HUES48 (cell line): ENCODE results near the gene GBE1.

Source experiments
- H3K27ac ChIP-seq: one replicate; pipeline ENCODE4 v1.7.0; 2013; ENCODE audit warnings: low read depth, low read length, inconsistent platforms
- H3K27me3 ChIP-seq: 2 replicates; pipeline ENCODE4 v1.6.1; 2013; ENCODE audit warnings: mild to moderate bottlenecking, low read length; ENCODE audit not compliant: control insufficient read depth, insufficient read depth
- H3K36me3 ChIP-seq: 2 replicates; pipeline ENCODE4 v1.6.1; 2013; ENCODE audit warnings: low read length; ENCODE audit not compliant: control insufficient read depth, insufficient read depth
- H3K4me1 ChIP-seq: 2 replicates; pipeline ENCODE4 v1.6.1; 2013; ENCODE audit warnings: mild to moderate bottlenecking, low read length; ENCODE audit not compliant: control insufficient read depth, insufficient read depth
- H3K4me3 ChIP-seq: 2 replicates; pipeline ENCODE4 v1.5.1; 2013; ENCODE audit warnings: mild to moderate bottlenecking, low read depth, low read length
- H3K9ac ChIP-seq: 2 replicates; pipeline ENCODE4 v1.6.1; 2013; ENCODE audit warnings: mild to moderate bottlenecking, low read depth, low read length, moderate library complexity
- H3K9me3 ChIP-seq: 2 replicates; pipeline ENCODE4 v1.6.1; 2013; ENCODE audit warnings: low read length; ENCODE audit not compliant: control insufficient read depth, insufficient read depth

The GBE1 gene

DNA sequence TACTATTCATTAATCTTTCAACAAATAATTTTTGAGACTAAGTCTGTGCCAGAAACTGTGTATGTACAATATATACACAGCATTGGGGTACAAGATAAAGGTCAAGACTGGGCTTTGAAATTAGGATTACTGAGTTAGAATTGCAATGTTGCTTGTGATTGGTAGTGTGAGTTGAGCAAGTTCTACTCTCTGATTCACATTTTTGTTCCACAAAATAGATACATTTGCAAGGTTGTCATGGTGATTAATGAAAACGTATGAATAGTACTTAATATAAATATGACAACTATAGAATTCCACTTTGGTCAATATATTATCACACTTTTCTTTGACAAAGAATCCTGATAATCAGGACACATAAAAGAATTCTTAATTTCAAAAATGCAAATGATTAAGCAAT is 314.6 kb downstream of the GBE1 start:
- Histone ChIP-seq H3K9me3 (no peaks in the 10 kb centered on the region), H3K27me3 (no peaks in the 10 kb centered on the region), H3K9ac (no peak overlapping the region), H3K36me3 (no peaks in the 10 kb centered on the region), H3K27ac (no peak overlapping the region), H3K4me1 (no peaks in the 10 kb centered on the region; the same call in 1 of the 2 replicates), H3K4me3 (no peak overlapping the region)

DNA sequence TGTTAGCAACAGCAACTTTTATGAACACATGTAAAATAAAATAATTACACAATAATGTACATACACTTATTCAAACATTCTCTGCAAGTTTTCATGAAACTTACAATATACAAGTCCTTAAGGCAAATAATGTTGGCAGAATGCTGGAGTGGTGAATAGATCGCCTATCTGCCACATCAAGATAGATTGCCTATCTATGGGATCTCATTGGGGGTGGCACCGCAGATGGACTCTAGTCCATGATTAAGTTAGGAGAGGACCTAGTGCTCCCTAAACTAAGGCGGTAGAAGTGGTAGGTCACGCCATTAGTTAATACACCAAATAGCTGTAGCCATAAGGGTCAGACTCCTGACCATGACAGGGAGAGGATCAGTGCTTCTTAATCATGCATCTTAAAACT is 315.7 kb downstream of the GBE1 start:
- H3K4me1 ChIP-seq = no peaks in the 10 kb centered on the region; the same call in 1 of the 2 replicates
- H3K27ac ChIP-seq = no peak overlapping the region
- H3K9ac ChIP-seq = no peak overlapping the region
- no peak overlapping the region for H3K4me3 ChIP-seq
- H3K9me3 ChIP-seq = no peaks in the 10 kb centered on the region; the same call in 1 of the 2 replicates
- no peaks in the 10 kb centered on the region for H3K36me3 ChIP-seq
- no peaks in the 10 kb centered on the region for H3K27me3 ChIP-seq

DNA sequence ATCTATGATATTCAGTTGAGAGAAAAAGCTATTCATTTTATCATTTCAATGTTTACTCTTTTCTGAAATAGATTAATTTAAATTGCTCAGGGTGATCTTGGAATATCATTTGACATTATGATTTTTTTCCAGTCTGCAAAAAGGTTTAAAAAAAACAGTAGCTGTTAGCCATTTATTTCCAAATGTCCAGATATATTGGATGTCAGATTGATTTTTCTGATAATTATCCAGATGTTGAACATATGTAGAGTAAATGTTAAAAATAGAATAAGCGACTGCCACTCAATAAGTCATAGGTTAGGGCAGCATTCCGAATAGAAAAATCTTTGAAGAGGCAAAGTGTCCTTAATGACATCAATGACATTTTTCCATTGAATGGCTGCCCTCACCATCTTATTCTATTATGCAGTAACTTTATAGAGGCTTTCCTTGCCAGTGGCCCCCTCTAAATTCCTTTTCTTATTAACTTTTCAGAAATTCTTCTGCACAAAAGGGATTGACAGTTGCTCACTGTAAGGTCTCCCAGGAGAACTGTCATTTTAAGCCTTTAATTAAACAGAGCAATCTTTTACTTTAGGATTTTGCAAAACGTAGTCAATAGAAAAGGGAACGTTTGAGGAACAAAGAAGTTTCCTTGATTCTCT is 316.5 kb downstream of the GBE1 start:
- Histone ChIP-seq H3K4me1 (no peaks in the 10 kb centered on the region; the same call in 1 of the 2 replicates), H3K27me3 (no peaks in the 10 kb centered on the region)

DNA sequence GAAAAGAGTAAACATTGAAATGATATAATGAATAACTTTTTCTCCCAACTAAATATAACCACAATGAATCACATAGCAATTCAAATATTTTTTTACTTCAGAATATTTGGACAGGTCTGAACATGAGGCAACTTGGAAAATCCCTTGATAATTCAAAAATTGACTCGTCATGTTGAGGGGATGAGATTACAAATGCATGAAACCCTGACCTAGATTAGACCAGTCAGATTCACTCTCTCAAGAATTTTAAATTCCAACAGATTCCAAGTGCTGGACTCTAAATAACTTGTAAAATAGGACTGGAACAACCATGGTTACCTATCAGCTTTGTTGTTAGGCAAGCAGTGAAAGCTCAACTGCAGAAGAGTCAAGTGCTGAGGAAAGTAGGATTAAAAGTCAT is 317.5 kb downstream of the GBE1 start:
- Histone ChIP-seq H3K27me3 (no peaks in the 10 kb centered on the region), H3K4me3 (no peak overlapping the region), H3K36me3 (no peaks in the 10 kb centered on the region), H3K27ac (no peak overlapping the region), H3K9ac (no peak overlapping the region), H3K4me1 (no peaks in the 10 kb centered on the region; the same call in 1 of the 2 replicates), H3K9me3 (no peaks in the 10 kb centered on the region; the same call in 1 of the 2 replicates)

More for the DNA sequence above, 316.5 kb downstream of the GBE1 start:
- H3K9me3 ChIP-seq = no peaks in the 10 kb centered on the region; the same call in 1 of the 2 replicates
- no peak overlapping the region for H3K27ac ChIP-seq
- no peak overlapping the region for H3K4me3 ChIP-seq
- no peaks in the 10 kb centered on the region for H3K36me3 ChIP-seq
- H3K9ac ChIP-seq = no peak overlapping the region

DNA sequence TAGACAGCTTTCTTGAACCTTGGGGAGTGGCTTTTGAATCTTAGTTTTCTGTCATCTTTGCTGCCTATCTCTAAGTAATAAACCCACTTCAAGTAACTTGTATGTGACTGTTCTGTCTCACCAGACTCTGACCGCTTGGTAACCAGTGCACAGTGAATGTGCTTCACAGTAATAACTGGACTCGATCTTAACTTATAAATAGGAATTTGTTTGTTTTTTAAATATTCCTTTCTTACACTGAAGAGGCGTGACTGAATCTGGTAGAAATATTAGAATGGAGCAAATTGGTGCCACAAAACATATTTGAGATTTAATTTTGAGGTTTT is 318.0 kb downstream of the GBE1 start:
- H3K27me3 ChIP-seq = no peaks in the 10 kb centered on the region
- H3K9ac ChIP-seq = no peak overlapping the region
- H3K9me3 ChIP-seq = no peaks in the 10 kb centered on the region; the same call in 1 of the 2 replicates
- no peak overlapping the region for H3K4me3 ChIP-seq
- H3K36me3 ChIP-seq = no peaks in the 10 kb centered on the region
- H3K4me1 ChIP-seq = no peaks in the 10 kb centered on the region
- no peak overlapping the region for H3K27ac ChIP-seq

DNA sequence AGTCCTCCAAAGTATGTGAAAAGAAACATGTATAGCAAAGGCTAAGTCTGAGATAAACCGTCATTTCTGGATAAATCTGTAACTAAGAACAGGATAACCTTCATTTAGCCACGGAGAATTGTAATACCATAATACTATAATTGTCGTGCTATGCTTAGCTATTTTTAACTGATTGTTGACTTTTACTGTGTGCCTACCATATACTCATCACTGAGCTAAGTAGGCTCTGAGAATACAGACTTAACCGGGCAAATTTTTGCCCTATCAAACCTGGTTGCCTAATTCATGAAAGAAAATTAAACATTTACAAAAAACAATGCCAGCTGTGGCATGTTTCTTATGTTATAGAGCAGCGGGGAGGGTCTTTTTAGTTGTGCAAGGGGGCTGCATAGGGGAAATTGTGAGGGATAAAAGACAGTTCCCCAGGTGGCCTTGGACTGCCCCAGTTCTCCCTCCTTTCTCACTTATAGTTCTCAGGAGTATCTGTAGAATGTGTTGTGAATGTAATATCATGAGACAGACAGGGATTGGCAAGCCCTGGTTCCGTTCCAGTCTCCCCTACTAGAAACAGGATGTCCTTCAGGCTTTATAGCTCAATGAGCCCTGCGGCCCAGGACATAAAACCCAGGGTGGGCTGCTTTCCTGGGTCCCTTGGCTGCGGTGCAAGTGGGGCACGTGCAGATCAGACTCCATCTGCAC is 318.5 kb downstream of the GBE1 start:
- Histone ChIP-seq H3K27me3 (no peaks in the 10 kb centered on the region), H3K4me3 (no peak overlapping the region), H3K4me1 (no peaks in the 10 kb centered on the region), H3K27ac (no peak overlapping the region), H3K9me3 (no peaks in the 10 kb centered on the region; the same call in 1 of the 2 replicates), H3K9ac (no peak overlapping the region), H3K36me3 (no peaks in the 10 kb centered on the region)

DNA sequence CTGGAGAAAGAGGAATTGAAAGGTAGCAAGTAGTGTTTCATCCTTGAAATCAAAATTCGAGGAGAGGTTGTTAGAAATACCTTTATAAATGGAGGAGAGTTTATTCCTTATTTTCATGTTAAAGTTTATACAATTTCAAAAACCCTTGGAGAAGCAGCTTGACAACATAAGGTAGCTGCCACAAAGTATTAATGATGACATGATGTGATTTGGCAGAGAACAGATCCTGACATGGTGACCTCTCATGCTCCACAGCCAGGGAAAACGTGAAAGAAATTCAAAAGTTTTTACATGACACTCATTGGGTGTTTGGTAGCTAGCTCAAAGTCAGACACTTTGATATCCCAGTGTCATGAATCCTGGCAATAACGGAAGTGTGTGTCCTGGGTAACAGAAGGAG is 320.8 kb downstream of the GBE1 start:
- H3K9ac ChIP-seq = no peak overlapping the region
- no peaks in the 10 kb centered on the region for H3K4me1 ChIP-seq
- H3K27ac ChIP-seq = no peak overlapping the region
- H3K27me3 ChIP-seq = no peaks in the 10 kb centered on the region
- H3K4me3 ChIP-seq = no peak overlapping the region
- H3K36me3 ChIP-seq = no peaks in the 10 kb centered on the region
- no peaks in the 10 kb centered on the region; the same call in 1 of the 2 replicates for H3K9me3 ChIP-seq
